ENCODE data around the gene FGF22.
"Not testable (repeated sequence)": the region's sequence is repeated elsewhere in the genome, so short reads cannot be mapped to it uniquely, and the experiment has no call there.

The FGF22 gene

DNA sequence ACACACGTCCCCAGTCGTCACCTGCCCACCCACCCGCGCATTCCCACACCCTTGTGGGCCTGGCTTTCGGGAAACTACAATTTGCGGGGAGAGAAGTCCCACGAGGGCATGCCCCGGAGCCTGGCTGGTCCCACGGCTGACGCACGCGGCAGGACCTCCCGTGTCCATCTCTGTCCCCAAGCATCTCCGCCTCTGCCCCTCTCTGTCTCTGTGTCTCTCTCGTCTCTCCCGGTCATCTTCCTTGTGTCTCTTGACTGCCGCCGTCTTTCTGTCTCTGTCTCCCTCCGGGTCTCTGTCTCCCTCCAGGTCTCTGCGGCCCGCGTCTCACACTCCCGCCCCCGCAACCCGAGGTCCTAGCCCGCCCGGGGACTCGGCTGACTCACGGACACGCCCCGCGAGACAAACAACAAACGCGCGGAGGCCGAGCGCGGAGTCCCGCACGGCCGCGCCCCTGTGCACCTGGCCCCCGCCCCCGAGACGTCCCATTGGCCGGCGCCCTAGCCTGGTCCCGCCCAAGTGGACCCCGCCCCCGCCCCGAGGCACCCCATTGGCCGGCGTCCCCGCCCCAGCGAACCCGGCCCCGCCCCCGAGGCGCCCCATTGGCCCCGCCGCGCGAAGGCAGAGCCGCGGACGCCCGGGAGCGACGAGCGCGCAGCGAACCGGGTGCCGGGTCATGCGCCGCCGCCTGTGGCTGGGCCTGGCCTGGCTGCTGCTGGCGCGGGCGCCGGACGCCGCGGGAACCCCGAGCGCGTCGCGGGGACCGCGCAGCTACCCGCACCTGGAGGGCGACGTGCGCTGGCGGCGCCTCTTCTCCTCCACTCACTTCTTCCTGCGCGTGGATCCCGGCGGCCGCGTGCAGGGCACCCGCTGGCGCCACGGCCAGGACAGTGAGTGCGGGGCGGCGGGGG is at the start of gene FGF22:
TSS of gene FGF22 (plus strand) at position 627 of the 908 bp plus-strand sequence. CDS start at position 674, 47 bp downstream.
- peak; percentile 38 to 95 (median 88) for DNase-seq

DNA sequence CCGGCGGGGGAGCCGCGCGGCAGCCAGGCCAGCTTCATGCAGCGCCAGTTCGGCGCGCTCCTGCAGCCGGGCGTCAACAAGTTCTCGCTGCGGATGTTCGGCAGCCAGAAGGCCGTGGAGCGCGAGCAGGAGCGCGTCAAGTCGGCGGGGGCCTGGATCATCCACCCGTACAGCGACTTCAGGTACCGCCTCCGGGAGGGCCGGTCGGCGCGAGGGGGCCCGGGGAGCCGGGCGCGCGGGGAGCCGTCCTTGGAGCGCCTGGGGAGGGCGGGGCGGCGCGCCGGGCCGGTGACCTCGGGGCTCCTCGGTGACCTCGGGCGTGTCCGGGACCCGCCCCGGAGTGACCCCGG is 49.3 kb upstream of the FGF22 start:
- no peak for DNase-seq

DNA sequence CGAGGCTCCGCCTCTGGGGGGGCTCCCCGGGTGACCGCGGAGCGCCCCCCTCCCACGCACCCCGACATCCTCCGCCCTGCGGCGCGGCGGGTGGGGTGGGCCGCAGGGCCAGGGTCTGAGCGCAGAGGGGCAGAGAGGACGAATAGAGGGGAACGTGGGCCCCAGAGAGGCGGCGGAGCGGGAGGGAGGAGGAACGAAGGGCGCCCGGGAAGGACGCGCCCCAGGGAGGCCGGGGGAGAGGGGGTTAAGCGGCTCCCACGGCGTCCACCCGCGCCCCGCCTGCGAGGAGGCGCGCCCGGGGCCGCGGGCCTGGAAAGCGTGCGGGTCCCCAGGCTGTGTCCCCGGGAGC is 49.0 kb upstream of the FGF22 start:
- no peak for DNase-seq

DNA sequence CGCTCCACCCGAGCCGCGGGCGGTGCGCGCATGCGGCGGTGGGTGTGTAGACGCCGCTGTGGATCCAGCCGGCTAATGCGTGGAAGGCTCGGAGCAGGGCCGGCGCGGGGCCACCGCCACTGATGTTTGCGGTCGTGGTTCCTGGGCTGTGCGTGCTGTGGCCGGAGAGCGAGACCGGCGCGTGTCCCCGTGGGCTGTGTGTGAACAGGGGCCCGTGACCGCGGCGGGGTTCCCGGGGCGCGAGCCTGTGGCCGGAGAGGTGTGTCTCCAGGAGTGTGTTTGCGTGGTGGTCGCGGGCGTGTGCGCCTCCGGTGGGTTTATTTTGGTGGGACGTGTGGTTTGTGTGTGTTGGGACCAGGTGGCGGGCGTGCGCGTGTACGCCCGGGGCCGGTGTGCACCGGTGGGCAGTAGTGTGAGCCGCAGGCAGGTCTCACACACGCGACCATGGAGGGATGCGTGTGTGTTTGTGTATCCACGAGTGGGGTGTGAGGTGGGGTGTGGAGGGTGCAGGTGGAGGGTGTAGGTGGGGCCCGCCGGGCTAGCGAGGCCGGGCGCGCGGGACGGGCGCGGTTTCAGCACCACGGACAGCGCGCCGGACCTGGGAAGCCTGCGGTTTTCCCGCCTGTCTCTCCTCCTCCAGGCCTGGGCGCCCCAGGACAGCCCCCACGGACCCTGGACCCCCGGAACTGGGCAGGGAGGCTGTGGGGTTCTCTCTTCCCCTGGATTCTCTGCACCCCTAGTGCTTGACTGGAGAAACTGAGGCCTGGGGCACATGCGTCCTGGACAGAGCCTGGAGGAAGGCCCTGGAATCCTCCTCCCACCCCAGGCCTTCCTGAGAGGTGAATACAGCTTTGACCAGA is 48.4 kb upstream of the FGF22 start:
- DNase-seq: peak in 6 of 58 donors; percentile 22 to 39 (median 26)

DNA sequence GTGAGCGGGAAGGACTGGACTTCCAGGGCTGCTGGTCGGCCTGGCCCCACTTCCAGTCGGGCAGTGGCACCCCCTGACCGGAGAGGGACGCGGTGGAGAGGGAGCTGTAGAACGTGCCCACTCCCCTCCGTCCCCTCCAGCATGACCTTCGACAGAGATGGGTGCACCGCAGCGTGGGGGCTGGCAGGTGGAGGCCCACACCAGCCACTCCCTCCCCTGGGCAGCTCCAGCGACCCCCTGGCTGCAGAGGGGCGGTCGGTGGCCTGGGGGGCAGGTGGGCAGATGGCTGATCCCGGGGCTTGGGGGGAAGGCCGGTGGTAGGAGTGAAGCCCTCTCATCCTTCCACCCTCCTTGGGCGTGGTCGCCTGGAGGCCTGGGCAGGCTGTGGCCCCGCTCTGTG is 47.6 kb upstream of the FGF22 start:
- DNase-seq: no peak

DNA sequence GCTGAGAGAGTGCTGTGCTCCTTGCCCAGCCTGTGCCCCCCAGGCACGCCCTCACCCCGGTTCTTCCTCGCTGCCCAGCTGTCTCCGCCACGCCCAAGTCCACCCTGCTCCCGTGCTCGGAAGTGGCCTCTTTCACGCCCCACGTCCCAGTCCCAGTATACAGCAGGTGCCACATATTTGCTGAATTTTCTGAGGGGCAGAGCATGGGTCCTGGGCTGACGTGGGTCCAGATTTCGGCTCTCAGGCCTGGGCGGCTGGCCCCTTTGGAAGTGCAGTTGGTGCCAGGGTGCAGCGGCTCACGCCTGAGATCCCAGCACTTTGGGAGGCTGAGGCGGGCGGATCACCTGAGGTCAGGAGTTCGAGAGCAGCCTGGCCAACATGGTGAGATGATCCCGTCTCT is 46.6 kb upstream of the FGF22 start:
- no peak for DNase-seq

DNA sequence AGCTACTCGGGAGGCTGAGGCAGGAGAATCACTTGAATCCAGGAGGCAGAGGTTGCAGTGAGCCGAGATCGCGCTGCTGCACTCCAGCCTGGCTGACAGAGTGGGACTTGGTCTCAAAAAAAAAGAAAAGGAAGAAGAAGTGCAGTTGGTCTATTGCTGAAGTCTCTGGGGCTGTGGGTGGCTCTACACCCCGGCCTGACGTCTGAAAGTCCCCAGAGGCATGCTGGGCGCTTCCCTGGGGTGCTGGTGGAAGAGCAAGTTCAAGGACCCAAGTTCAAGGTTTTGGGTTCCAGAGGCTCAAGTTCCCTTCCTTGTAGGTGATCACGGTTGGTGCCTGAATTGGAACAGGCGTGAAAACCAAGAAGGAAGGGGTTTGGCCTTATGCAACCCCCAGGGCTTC is 46.2 kb upstream of the FGF22 start:
- DNase-seq: no peak

DNA sequence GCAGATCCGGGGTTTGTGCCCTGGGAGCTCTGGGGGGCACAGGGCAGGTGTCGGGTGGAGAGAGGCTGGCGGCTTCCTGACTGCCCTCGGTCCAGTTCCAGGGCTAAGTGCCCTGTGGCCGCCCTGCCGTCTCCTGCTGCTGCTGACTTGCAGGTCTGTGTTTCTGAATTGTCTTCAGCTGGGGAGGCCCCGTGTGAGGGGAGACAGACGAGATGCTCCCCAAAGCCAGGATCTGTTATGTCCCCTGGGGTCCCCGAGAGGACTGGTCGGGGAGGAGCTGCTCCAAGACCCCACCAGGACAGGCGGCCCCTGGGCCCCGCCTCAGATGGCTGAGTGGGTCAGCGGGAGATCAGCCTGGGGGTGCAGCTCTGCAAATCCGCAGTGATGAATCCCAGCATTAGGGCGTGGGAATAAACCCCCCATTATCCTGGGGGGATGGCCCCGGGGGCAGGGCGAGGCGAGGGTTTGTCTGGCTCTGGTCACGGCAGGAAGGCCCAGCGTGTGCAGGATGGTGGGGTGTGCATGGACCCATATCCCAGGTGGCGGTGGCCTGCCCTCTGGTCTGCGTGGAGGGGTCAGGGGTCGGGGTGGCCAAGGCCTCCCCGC is 45.3 kb upstream of the FGF22 start:
- DNase-seq: no peak

DNA sequence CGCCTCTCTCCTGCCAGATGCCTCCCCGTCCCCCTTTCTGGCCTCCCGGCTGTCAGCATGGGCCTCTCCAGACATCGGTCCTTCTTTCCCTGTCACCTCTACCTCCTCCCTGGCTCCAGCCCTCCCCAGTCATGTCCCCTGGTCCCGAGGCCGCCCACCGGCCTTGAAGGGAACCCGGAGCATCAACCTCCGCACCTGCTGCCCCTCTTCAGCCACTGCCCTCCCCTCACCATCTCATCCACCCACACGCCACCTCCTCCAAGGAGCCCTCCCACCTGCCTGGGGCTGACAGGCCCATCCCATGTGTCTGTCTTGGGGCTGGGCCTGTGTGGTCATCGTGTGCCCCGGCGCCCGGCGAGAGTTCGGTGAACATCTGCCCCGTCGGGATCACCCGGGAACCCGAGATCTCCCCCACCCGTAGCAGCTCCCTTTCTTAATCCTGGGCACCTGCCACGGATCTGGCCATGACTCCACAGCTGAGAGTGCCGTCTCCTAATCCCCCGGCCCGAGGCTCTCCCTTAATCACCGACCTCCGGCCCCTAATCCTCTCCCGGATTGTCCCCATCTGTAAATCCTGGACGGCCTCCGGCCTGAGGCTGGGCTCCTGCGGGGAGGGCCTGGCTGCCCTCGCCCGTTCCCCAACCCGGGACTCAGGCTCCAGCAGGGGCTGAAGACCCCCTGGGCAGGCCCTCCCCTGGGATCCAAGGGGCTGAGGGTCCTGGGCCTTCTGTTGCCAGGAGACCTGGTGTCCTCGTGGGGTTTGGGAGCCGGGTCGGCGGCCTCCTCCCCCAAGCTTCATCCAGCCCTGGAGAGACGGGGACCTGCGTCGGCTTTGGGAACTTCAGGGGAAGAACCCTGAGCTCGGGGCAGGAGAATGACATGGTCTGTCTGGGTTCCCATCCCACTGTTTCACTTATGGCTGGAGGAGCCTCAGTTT is 44.1 kb upstream of the FGF22 start:
- DNase-seq: no peak

DNA sequence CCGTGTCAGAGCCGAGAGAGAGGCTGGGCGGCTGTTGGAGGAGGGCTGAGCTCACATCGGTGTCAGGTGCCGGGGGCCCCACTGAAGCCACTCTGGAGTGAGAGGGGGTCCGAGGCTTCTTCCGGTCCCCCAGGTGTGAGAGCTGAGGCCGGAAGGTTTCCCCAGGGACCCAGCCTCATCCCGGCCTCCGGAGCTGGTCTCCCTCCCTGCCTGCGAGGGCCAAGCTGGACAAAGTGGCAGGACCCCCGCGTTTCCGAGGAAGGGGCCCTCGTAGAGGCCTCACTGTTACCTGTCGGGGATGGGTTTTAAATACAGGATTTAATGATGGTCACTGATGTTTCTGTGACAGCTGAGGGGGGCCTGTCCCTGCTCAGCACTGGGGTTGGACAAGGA is 43.4 kb upstream of the FGF22 start:
- DNase-seq: no peak

DNA sequence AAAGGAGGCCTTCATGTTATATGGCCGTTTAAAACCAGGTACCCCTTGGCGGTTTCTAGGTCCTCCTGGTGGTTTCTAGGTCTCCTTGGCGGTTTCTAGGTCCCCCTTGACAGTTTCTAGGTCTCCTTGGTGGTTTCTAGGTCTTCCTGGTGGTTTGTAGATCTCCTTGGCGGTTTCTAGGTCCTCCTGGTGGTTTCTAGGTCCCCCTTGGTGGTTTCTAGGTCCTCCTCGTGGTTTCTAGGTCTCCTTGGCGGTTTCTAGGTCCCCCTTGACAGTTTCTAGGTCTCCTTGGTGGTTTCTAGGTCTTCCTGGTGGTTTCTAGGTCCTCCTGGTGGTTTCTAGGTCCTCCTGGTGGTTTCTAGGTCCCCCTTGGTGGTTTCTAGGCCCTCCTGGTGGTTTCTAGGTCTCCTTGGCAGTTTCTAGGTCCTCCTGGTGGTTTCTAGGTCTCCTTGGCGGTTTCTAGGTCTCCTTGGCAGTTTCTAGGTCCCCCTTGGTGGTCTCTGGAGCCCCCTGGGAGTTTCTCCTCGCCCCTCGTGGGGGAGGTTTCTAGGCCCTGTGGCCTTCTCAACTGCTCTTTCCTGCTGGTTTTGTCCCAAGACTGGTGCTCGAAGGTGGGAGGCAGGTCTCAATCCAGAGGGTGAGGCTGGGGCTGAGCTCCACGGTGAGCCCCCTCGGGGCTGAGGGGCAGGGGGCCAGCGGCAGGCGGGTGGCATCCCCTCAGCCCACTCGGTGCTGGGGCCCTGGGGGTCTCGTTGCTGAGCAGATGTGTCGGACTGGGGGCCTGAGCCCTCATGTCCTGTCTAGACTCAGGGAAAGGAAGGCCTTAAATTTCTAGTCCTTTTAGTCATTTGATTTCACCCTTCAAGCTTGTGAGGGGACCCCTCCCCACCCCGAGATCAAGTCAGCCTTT is 42.0 kb upstream of the FGF22 start:
- no peak for DNase-seq

DNA sequence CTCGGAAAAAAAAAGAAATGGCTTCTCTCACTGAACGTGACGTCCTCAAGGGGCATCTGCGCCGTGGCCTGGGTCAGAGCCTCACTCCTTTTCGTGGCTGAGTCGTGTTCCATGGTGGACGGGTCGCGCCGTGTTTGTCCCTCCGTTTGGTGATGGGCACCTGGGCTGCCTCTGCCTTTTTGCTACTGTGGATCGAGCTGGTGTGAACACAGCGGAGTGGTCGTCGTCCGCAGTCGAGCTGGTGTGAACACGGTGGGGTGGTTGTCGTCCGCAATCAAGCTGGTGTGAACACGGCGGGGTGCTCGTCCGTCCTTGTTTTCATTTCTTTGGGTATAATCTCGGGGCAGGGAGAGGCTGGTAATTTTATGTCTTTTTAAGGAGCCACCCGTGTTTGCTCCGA is 38.4 kb upstream of the FGF22 start:
- no peak for DNase-seq

DNA sequence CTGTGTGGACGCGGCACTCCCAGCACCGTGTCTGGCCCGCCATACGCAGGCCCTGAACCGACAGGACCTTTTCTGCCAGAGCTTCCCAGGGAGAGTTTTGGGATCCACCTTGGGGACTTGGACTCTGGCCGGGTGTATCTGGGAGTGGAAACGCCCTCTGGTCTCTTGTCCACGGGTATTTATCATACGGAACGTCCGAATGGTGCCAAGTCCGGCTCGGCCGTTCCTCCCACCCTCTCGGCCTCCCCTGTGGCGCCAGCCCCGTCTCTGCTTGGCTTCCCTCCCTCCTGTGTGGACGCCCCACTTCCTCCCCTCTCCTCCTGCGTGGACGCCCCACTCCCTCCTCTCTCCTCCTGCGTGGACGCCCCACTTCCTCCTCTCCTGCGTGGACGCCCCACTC is 37.9 kb upstream of the FGF22 start:
- DNase-seq: no peak

DNA sequence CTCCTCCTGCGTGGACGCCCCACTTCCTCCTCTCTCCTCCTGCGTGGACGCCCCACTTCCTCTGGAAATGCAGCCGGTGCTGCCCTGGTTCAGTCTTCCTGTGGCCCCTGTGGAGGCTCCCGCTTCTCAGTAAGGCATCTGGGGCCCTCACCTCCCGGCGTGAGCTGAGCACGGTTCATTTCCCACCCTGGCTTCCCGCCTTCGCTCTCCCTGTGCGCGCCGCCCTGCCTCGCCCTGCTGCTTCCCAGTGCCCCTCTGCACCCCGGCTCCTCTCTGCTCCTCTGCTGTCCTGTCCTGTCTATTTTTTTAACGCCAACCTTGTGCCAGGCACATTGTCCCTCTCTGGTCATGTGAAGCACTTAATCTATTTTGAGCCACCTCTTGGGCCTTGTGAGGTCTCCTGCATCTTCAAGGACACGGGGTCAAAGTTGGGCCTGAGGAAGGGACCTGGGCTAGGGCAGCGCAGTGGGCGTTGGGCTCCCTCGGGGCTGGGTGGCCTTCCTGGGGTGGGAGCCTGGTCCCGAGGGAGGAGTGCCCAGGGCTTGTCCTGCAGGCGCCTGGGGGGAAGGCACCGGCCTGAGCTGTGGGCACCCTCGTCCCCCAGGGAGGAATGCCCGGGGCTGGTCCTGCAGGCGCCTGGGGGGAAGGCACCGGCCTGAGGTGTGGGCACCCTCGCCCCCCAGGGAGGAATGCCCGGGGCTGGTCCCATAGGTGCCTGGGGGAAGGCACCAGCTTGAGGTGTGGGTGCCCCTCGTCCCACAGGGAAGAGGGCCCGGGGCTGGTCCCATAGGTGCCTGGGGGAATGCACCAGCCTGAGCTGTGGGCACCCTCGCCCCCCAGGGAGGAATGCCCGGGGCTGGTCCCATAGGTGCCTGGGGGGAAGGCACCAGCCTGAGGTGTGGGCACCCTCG is 37.0 kb upstream of the FGF22 start:
- DNase-seq: no peak

DNA sequence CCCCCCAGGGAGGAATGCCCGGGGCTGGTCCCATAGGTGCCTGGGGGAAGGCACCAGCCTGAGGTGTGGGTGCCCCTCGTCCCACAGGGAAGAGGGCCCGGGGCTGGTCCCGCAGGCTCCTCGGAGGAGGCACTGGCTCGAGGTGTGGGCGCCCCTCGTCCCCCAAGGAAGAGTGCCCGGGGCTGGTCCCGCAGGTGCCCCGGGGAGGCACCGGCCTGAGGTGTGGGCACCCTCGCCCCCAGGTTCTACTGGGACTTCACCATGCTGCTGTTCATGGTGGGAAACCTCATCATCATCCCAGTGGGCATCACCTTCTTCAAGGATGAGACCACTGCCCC is 36.4 kb upstream of the FGF22 start:
- not testable (repeated sequence) for DNase-seq

DNA sequence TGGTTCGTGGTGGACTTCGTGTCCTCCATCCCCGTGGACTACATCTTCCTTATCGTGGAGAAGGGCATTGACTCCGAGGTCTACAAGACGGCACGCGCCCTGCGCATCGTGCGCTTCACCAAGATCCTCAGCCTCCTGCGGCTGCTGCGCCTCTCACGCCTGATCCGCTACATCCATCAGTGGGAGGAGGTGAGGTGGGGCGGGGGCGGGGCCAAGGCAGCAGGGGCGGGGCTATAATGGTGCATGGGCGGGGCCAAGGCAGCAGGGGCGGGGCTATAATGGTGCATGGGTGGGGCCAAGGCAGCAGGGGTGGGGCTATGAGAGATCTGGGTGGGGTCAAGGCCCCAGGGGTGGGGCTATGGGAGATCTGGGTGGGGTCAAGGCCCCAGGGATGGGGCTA is 35.9 kb upstream of the FGF22 start:
- DNase-seq: not testable (repeated sequence)

DNA sequence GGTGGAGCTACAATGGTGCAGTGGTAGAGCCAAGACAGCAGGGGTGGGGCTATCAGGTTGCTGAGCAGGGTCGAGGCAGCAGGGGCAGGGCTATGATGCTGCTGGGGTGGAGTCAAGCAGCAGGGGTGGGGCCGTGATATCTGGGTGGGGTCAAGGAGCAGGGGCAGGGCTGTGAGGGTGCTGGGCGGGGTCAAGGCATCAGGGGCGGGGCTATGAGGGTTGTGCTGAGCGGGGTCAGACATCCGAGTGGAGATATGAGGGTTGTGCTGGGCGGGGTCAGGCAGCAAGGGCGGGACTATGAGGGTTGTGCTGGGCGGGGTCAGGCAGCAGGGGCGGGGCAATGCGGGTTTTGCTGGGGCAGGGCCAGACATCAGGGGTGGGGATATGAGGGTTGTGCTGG is 35.3 kb upstream of the FGF22 start:
- DNase-seq: no peak

DNA sequence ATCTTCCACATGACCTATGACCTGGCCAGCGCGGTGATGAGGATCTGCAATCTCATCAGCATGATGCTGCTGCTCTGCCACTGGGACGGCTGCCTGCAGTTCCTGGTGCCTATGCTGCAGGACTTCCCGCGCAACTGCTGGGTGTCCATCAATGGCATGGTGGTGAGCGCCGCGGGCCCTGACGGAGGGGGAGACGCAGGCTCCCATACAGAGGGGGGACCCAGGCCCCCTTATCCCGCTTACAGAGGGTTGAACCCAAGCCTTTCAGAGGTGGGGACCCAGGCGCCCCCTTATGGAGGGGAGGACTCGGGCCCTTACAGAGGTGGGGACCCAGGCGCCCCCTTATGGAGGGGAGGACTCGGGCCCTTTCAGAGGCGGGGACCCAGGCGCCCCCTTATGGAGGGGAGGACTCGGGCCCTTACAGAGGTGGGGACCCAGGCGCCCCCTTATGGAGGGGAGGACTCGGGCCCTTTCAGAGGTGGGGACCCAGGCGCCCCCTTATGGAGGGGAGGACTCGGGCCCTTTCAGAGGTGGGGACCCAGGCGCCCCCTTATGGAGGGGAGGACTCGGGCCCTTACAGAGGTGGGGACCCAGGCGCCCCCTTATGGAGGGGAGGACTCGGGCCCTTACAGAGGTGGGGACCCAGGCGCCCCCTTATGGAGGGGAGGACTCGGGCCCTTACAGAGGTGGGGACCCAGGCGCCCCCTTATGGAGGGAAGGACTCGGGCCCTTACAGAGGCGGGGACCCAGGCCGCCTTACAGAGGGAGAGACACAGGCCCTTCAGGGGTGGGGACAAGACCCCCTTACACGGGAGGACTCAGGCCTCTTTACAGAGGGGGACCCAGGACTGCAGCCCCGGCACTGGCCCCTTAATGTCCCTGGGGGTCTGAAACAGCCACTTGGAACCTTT is 34.4 kb upstream of the FGF22 start:
- not testable (repeated sequence) for DNase-seq

Data from anterior cingulate cortex (tissue), 58 donors.